Gastrocnemius medialis (tissue), 4 donors: ENCODE data around the gene ZSCAN21. TPM values are rescaled to one million over a fixed set of nuclear protein-coding genes. Genes with fewer than 3 reads are reported as not detected.

Experiments used
- ATAC-seq, 2 donors: fragments of 150-250 bp; one replicate each; pipeline ENCODE4 v1.9.1; 2016
- DNase-seq, 2 donors: peaks; one replicate each; pipeline ENCODE4 v3.0.0-alpha.2; 2019
- H3K27ac ChIP-seq, 4 donors: fragments of 200-600 bp; sonication (generic); 1 replicate in 1 of 4; 2 replicates in 3 of 4; pipeline ENCODE4 v1.5.1; 2016 to 2018; ENCODE audit warnings: mild to moderate bottlenecking in 2 of 4, moderate library complexity in 1 of 4
- H3K27me3 ChIP-seq, 3 donors: fragments of 200-600 bp; sonication (generic) in 2 of 3; 1 replicate in 1 of 3; 2 replicates in 2 of 3; pipeline versions ENCODE4 v1.5.1 to v1.6.0; 2016 to 2019; ENCODE audit warnings: mild to moderate bottlenecking in 1 of 3, moderate library complexity in 1 of 3
- H3K36me3 ChIP-seq, 2 donors: fragments of 200-600 bp; sonication (generic) in 1 of 2; one replicate each; pipeline ENCODE4 v1.5.1; 2017 to 2018
- H3K4me1 ChIP-seq, 2 donors: fragments of 200-600 bp; sonication (generic) in 1 of 2; one replicate each; pipeline ENCODE4 v1.5.1; 2016 to 2017; ENCODE audit warnings: mild to moderate bottlenecking in 2 of 2
- H3K4me3 ChIP-seq, 4 donors: fragments of 200-600 bp; sonication (generic) in 3 of 4; 1 replicate in 1 of 4; 2 replicates in 3 of 4; pipeline ENCODE4 v1.5.1; 2016 to 2019; ENCODE audit warnings: mild to moderate bottlenecking in 2 of 4
- H3K9me3 ChIP-seq, 3 donors: fragments of 200-600 bp; sonication (generic) in 2 of 3; 1 replicate in 1 of 3; 2 replicates in 2 of 3; pipeline ENCODE4 v1.5.1; 2016 to 2019
- POLR2A ChIP-seq, 2 donors: fragments of 450-650 bp; IDR thresholded peaks; one replicate each; pipeline ENCODE4 v1.6.1; 2017; ENCODE audit warnings: antibody characterized with exemption in 2 of 2, mild to moderate bottlenecking in 2 of 2, moderate library complexity in 2 of 2
- in situ Hi-C, 4 donors: fragments of 200-750 bp; cut with MboI; loops; one replicate each; pipeline versions ENCODE4 v1.15.0 to v1.8.0; 2017; ENCODE audit warnings: low sequenced_read_pairs in 4 of 4
- intact Hi-C: fragments of 100-400 bp; cut with DNase I; formaldehyde crosslinking; loops from one replicate; pipeline ENCODE4 v1.15.1; 2023; ENCODE audit warnings: low total_unique reads
- total RNA-seq, 4 donors: library from RNA; depleted of rRNA; stranded (reverse); fragments of >200 nt; gene quantifications; one replicate each; pipeline versions ENCODE4 v1.1.0 to v1.2.3, GENCODE V29; 2016
- TF ChIP-seq, protein P1 (sequence below), 5 experiments: fragments of 450-650 bp in 3 of 5; fragments of 200-600 bp in 2 of 5; sonication (generic) in 2 of 5; IDR thresholded peaks in 4 of 5; conservative IDR thresholded peaks in 1 of 5; 1 replicate in 4 of 5; 2 replicates in 1 of 5; pipeline ENCODE4 v1.5.1; 2016 to 2019; ENCODE audit warnings: antibody characterized with exemption in 5 of 5, mild to moderate bottlenecking in 3 of 5, moderate library complexity in 3 of 5

The ZSCAN21 gene
- total RNA-seq, 4 donors from 2014 or later, result 14.4 to 26.4 (median 22.3) TPM

- H3K4me1 ChIP-seq, result peaks cover 17 to 25% of the 10 kb centered on the region in 2 donors
- H3K36me3 ChIP-seq, result peaks cover 0 to 14% of the 10 kb centered on the region in 2 donors
- H3K4me3 ChIP-seq, result no peak overlapping the region
- H3K27ac ChIP-seq, result peak overlapping the region in 1 of 4 donors; percentile 92
- H3K9me3 ChIP-seq, result no peaks in the 10 kb centered on the region
- H3K27me3 ChIP-seq, result no peaks in the 10 kb centered on the region
- ATAC-seq (no peak), DNase-seq (no peak)
- intact Hi-C loops (loop anchor here (10.0 kb wide), 1 partner anchor 107 kb away; the partner anchor contains the start of gene MBLAC1), in situ Hi-C loops (no loop called here)
- TF ChIP-seq, protein P1, sequence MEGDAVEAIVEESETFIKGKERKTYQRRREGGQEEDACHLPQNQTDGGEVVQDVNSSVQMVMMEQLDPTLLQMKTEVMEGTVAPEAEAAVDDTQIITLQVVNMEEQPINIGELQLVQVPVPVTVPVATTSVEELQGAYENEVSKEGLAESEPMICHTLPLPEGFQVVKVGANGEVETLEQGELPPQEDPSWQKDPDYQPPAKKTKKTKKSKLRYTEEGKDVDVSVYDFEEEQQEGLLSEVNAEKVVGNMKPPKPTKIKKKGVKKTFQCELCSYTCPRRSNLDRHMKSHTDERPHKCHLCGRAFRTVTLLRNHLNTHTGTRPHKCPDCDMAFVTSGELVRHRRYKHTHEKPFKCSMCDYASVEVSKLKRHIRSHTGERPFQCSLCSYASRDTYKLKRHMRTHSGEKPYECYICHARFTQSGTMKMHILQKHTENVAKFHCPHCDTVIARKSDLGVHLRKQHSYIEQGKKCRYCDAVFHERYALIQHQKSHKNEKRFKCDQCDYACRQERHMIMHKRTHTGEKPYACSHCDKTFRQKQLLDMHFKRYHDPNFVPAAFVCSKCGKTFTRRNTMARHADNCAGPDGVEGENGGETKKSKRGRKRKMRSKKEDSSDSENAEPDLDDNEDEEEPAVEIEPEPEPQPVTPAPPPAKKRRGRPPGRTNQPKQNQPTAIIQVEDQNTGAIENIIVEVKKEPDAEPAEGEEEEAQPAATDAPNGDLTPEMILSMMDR (IDR thresholded peaks at IDR 0.05 in 4 of 5, conservative IDR thresholded peaks at IDR 0.05 in 1 of 5), result no peak
- no peak for TF ChIP-seq POLR2A (IDR thresholded peaks at IDR 0.05)
These were observed 31.7 kb upstream of the ZSCAN21 start for GRCh38 chr7:100017875-100018274.

DNA sequence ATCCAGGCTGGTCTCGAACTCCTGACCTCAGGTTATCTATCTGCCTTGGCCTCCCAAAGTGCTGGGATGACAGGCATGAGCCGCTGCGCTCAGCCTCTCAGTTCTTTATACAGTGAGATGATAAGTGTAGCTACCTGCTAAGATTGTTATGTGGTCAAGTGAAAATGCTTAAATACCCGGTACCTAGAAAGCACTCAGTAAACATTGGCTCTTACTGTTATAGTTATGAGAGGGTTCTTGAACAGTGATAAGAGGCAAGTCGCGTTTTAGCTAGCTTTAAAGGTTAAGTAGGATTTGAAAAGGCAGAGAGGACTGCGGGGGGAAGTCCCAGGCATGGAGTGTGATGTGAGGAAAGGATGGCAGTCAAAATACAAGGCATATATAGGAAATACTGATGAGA lies 29.7 kb upstream of the ZSCAN21 start:
- in situ Hi-C loops, result no loop called here
- peaks cover 17 to 25% of the 10 kb centered on the region in 2 donors for H3K4me1 ChIP-seq

GRCh38 chr7:100021297-100021696 lies 28.3 kb upstream of the ZSCAN21 start:
- no peak for TF ChIP-seq POLR2A (IDR thresholded peaks at IDR 0.05)
- TF ChIP-seq, protein P1 (IDR thresholded peaks at IDR 0.05 in 4 of 5, conservative IDR thresholded peaks at IDR 0.05 in 1 of 5), result no peak
- Histone ChIP-seq H3K27ac (no peak overlapping the region), H3K4me1 (peaks cover 17 to 21% of the 10 kb centered on the region in 2 donors), H3K9me3 (no peaks in the 10 kb centered on the region), H3K4me3 (no peak overlapping the region), H3K36me3 (peaks cover 9 to 47% of the 10 kb centered on the region in 2 donors), H3K27me3 (no peaks in the 10 kb centered on the region)
- DNase-seq (no peak), ATAC-seq (no peak)
- in situ Hi-C loops (no loop called here), intact Hi-C loops (no loop called here)

More for the DNA sequence above, 29.7 kb upstream of the ZSCAN21 start:
- intact Hi-C loops, result loop anchor here (10.0 kb wide), 1 partner anchor 105 kb away; the partner anchor contains the start of gene MBLAC1
- Histone ChIP-seq H3K27me3 (no peaks in the 10 kb centered on the region), H3K27ac (no peak overlapping the region), H3K36me3 (peaks cover 9 to 33% of the 10 kb centered on the region in 2 donors), H3K4me3 (no peak overlapping the region), H3K9me3 (no peaks in the 10 kb centered on the region)
- DNase-seq, result no peak
- TF ChIP-seq, protein P1 (IDR thresholded peaks at IDR 0.05 in 4 of 5, conservative IDR thresholded peaks at IDR 0.05 in 1 of 5), result no peak
- no peak for TF ChIP-seq POLR2A (IDR thresholded peaks at IDR 0.05)
- no peak for ATAC-seq

- intact Hi-C loops, result no loop called here
- H3K9me3 ChIP-seq, result no peaks in the 10 kb centered on the region
- no peak for TF ChIP-seq POLR2A (IDR thresholded peaks at IDR 0.05)
- TF ChIP-seq, protein P1 (IDR thresholded peaks at IDR 0.05 in 4 of 5, conservative IDR thresholded peaks at IDR 0.05 in 1 of 5), result no peak
- in situ Hi-C loops, result no loop called here
- ATAC-seq (peak; percentile 83 to 96), DNase-seq (peak; percentile 16 to 62)
- H3K27ac ChIP-seq, result peak overlapping the region in 1 of 4 donors; percentile 46
- peaks cover 9 to 60% of the 10 kb centered on the region in 2 donors for H3K36me3 ChIP-seq
- H3K4me1 ChIP-seq, result peaks cover 5 to 8% of the 10 kb centered on the region in 2 donors
- H3K4me3 ChIP-seq, result no peak overlapping the region
- no peaks in the 10 kb centered on the region for H3K27me3 ChIP-seq
These were observed 27.0 kb upstream of the ZSCAN21 start for GRCh38 chr7:100022621-100023020.

DNA sequence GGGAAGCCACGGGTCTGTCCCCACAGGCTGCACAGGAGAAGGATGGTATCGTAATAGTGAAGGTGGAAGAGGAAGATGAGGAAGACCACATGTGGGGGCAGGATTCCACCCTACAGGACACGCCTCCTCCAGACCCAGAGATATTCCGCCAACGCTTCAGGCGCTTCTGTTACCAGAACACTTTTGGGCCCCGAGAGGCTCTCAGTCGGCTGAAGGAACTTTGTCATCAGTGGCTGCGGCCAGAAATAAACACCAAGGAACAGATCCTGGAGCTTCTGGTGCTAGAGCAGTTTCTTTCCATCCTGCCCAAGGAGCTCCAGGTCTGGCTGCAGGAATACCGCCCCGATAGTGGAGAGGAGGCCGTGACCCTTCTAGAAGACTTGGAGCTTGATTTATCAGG lies 26.0 kb upstream of the ZSCAN21 start:
- in situ Hi-C loops (no loop called here), intact Hi-C loops (no loop called here)
- ATAC-seq, result no peak

More for the DNA sequence above, 26.0 kb upstream of the ZSCAN21 start:
- TF ChIP-seq, protein P1 (IDR thresholded peaks at IDR 0.05 in 4 of 5, conservative IDR thresholded peaks at IDR 0.05 in 1 of 5), result no peak
- no peak for TF ChIP-seq POLR2A (IDR thresholded peaks at IDR 0.05)
- Histone ChIP-seq H3K4me3 (no peak overlapping the region), H3K27ac (no peak overlapping the region), H3K27me3 (no peaks in the 10 kb centered on the region), H3K9me3 (no peaks in the 10 kb centered on the region), H3K36me3 (peaks cover 9 to 64% of the 10 kb centered on the region in 2 donors), H3K4me1 (peaks cover 3 to 7% of the 10 kb centered on the region in 2 donors)
- DNase-seq, result no peak
